Heart right ventricle (tissue), 16 donors: Measurements from ENCODE around the gene ANAPC4. TPM values are rescaled to one million over a fixed set of nuclear protein-coding genes. Genes with fewer than 3 reads are reported as not detected.

ENCODE experiments used
- ATAC-seq, 8 donors: fragments of 200-7000 bp; cut with Tn5 transposase; one replicate each; pipeline ENCODE4 v1.9.1; 2020; ENCODE audit warnings: mild to moderate bottlenecking in 8 of 8, moderate library complexity in 8 of 8, moderate number of reproducible peaks in 1 of 8
- DNase-seq, 2 donors: peaks; one replicate each; pipeline ENCODE4 v3.0.0-alpha.2; 2020
- H3K27ac ChIP-seq, 10 donors: fragments of 200-600 bp; sonication (generic) in 2 of 10; one replicate each; pipeline versions ENCODE4 v1.5.0 to v1.8.0; 2020 to 2022; ENCODE audit warnings: mild to moderate bottlenecking in 3 of 10
- H3K27me3 ChIP-seq, 7 donors: fragments of 200-600 bp; one replicate each; pipeline ENCODE4 v1.8.0; 2021 to 2022; ENCODE audit warnings: mild to moderate bottlenecking in 2 of 7
- H3K36me3 ChIP-seq, 9 donors: fragments of 200-600 bp; sonication (generic) in 1 of 9; one replicate each; pipeline versions ENCODE4 v1.5.0 to v1.8.0; 2020 to 2022; ENCODE audit warnings: mild to moderate bottlenecking in 2 of 9
- H3K4me1 ChIP-seq, 9 donors: fragments of 200-600 bp; sonication (generic) in 1 of 9; one replicate each; pipeline versions ENCODE4 v1.5.0 to v1.8.0; 2020 to 2022; ENCODE audit warnings: mild to moderate bottlenecking in 4 of 9
- H3K4me3 ChIP-seq, 10 donors: fragments of 200-600 bp; sonication (generic) in 2 of 10; one replicate each; pipeline versions ENCODE4 v1.5.0 to v1.8.0; 2020 to 2022; ENCODE audit warnings: mild to moderate bottlenecking in 7 of 10, moderate library complexity in 2 of 10
- H3K9me3 ChIP-seq, 11 donors: fragments of 200-600 bp in 10 of 11; sonication (generic) in 2 of 11; one replicate each; pipeline versions ENCODE4 v1.5.0 to v1.8.0; 2013 to 2022; ENCODE audit warnings: mild to moderate bottlenecking in 2 of 11, control low read depth in 1 of 11, moderate library complexity in 1 of 11
- WGBS, 2 donors: extraction: QIAGEN DNeasy Blood & Tissue Kit; methylation state at CpG; one replicate each; pipeline ENCODE4 v1.1.7; 2013; ENCODE audit warnings: inconsistent platforms in 1 of 2; 5-methylcytosine and 5-hydroxymethylcytosine counted together
- intact Hi-C, 10 donors: fragments of 100-400 bp; cut with DNase I; formaldehyde crosslinking; loops; one replicate each; pipeline versions ENCODE4 v1.11.1 to v1.14.2; 2022
- polyA plus RNA-seq, 2 donors: library from polyadenylated mRNA; stranded (reverse); fragments of 200-250 nt; gene quantifications; one replicate each; pipeline ENCODE4 v1.2.3, GENCODE V29; 2013
- total RNA-seq, 10 donors: library from RNA; stranded (reverse); fragmentation: NEBNext Ultra II Directional in 3 of 10; extraction: Animal tissue kit (Norgen Biotek cat#: 25700) in 3 of 10; gene quantifications; one replicate each; pipeline versions ENCODE4 v1.2.1 to v1.2.4, GENCODE V29; 2021 to 2023
- TF ChIP-seq, protein P1 (sequence below), 9 donors: fragments of 200-600 bp; sonication (generic) in 2 of 9; IDR thresholded peaks; one replicate each; pipeline versions ENCODE4 v1.5.0 to v1.8.0; 2021 to 2022; ENCODE audit warnings: antibody characterized with exemption in 9 of 9, mild to moderate bottlenecking in 5 of 9, moderate library complexity in 1 of 9
- donor health status: Arrhythmogenic right ventricular cardiomyopathy.
- donor health status: ischemic (EF 13 %, LVEDD 7.1; RV severe dilation, severe dysfunction).
- donor health status: healthy with polysubstance abuse.
- donor health status: DM: no; HTN: yes; CAD: no.
- donor health status: DM: no; HTN: no; CAD: no.
- donor health status: ischemic (EF 25% LVEDD 6.9; RV normal size, moderate dysfunction).
- donor health status: ischemic (EF 25% LVEDD 5.7; RV mildly dilated, moderate dysfunction).
- donor health status: healthy.
- donor health status: DM: yes; HTN: yes; CAD: no.
- donor health status: Ischemic cardiomyopathy.
- donor health status: ischemic (EF 35%, LVEDD 5.7; RV mildly dilated, moderate dysfunction).
- donor health status: nonischemic (EF 11% LVEDD 7.7; RV severe dilation, severe dysfunction).
- donor health status: DM: yes; HTN: yes; CAD: no.
- donor health status: PGD.
- donor health status: ischemic (EF 29% LVEDD 5.4; RV normal size, mild dysfunction).
- donor health status: nonischemic (EF 23%, LVEDD 6.1; RV moderate dilation, normal function).

ANAPC4 gene
- total and polyA plus RNA-seq, 12 donors = 8.2 to 26.7 (median 11.5) TPM

DNA sequence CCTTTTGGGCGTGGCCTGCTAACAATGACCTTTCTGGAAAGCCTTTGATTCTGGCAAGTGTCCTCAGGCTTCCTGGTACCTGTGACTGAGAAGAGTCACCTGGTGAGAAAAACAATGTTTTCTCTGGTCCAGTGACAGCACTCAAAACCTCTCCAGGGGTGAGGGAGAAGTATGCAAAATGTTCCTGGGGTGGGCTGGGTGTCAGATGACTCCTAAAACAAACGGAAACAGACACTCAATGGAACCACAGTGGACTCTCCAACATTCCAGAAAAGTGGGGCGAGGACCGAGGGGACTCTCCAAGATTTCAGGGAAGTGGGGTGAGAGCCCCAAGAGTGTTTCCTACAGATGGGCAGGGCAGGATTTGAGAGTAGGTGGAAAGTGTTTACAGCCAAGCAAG, 69.5 kb downstream of the ANAPC4 start:
- 72 to 79% methylated on average over 4 of the region's 4 CpGs for WGBS, 2 donors
- H3K9me3 ChIP-seq = no peaks in the 10 kb centered on the region
- ATAC-seq (no peak), DNase-seq (no peak)
- no peaks in the 10 kb centered on the region for H3K27me3 ChIP-seq
- no peaks in the 10 kb centered on the region for H3K36me3 ChIP-seq
- no peak overlapping the region for H3K27ac ChIP-seq
- no peaks in the 10 kb centered on the region for H3K4me1 ChIP-seq
- intact Hi-C loops = loop anchor here in 1 of 10 donors (10.0 kb wide), 1 partner anchor 968 kb away; no protein-coding TSS in a partner anchor
- H3K4me3 ChIP-seq = no peak overlapping the region
- TF ChIP-seq, protein P1, sequence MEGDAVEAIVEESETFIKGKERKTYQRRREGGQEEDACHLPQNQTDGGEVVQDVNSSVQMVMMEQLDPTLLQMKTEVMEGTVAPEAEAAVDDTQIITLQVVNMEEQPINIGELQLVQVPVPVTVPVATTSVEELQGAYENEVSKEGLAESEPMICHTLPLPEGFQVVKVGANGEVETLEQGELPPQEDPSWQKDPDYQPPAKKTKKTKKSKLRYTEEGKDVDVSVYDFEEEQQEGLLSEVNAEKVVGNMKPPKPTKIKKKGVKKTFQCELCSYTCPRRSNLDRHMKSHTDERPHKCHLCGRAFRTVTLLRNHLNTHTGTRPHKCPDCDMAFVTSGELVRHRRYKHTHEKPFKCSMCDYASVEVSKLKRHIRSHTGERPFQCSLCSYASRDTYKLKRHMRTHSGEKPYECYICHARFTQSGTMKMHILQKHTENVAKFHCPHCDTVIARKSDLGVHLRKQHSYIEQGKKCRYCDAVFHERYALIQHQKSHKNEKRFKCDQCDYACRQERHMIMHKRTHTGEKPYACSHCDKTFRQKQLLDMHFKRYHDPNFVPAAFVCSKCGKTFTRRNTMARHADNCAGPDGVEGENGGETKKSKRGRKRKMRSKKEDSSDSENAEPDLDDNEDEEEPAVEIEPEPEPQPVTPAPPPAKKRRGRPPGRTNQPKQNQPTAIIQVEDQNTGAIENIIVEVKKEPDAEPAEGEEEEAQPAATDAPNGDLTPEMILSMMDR (IDR thresholded peaks at IDR 0.05) = no peak

DNA sequence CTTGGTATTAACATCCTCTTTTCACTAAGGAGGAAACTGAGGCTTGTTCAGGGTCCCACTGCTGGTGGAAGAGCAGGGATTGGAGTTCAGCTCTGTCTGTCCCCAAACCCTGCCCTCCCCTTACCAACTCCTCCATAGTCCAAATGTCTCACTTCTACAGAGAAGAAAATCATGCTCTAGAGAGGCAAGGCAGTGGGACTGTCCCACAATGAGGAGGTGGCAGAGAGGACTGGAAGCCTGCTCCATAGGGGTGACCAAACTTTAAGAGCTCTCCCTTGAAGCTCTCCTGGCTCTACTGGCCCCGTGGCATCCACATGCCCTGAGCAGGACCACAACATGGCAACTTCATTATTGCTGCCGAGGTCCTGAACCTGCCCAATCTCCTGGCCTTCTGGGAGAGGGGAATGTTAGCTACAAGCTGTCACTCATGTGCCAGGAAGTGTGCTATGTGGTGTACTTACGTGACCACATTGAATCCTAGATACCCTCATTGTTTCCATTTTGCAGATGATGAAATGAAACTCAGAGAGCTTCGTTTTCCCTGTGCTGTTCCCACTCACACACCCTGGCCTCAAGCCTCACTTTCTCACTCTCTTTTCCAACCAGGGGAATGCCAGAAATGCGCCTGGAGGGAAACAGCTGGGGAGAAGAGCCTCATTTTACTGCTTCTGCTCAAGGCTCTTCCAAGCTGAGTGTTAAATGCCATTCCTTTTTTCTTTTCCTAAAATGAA, 71.5 kb downstream of the ANAPC4 start:
- H3K4me3 ChIP-seq = no peak overlapping the region
- ATAC-seq (peak in 3 of 8 donors; percentile 33 to 37 (median 34)), DNase-seq (no peak)
- no peaks in the 10 kb centered on the region for H3K36me3 ChIP-seq
- TF ChIP-seq, protein P1 (IDR thresholded peaks at IDR 0.05) = no peak
- H3K27me3 ChIP-seq = no peaks in the 10 kb centered on the region
- intact Hi-C loops = loop anchor here in 1 of 10 donors (10.0 kb wide), 1 partner anchor 966 kb away; no protein-coding TSS in a partner anchor
- no peaks in the 10 kb centered on the region for H3K4me1 ChIP-seq
- H3K9me3 ChIP-seq = no peaks in the 10 kb centered on the region
- 74 to 81% methylated on average over 5 of the region's 5 CpGs for WGBS, 2 donors
- H3K27ac ChIP-seq = no peak overlapping the region

DNA sequence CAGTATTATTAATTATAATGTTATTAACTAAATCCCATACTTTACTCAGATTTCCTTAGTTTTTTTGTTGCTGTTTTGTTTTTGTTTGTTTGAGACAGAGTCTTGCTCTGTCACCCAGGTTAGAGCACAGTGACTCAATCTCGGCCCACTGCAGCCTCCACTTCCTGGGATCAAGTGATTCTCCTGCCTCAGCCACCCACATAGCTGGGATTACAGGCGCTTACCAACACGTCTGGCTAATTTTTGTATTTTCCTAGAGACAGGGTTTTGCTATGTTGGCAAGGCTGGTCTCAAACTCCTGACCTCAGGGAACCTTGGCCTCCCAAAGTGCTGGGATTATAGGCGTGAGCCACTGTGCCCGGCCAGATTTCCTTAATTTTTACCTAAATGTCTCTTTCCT, 72.2 kb downstream of the ANAPC4 start:
- Histone ChIP-seq H3K27ac (no peak overlapping the region), H3K9me3 (no peaks in the 10 kb centered on the region), H3K27me3 (no peaks in the 10 kb centered on the region), H3K36me3 (no peaks in the 10 kb centered on the region), H3K4me1 (no peaks in the 10 kb centered on the region), H3K4me3 (no peak overlapping the region)
- ATAC-seq (no peak), DNase-seq (no peak)
- intact Hi-C loops = loop anchor here in 1 of 10 donors (10.0 kb wide), 1 partner anchor 966 kb away; no protein-coding TSS in a partner anchor
- 81 to 89% methylated on average over 5 of the region's 5 CpGs for WGBS, 2 donors
- TF ChIP-seq, protein P1 (IDR thresholded peaks at IDR 0.05) = no peak

DNA sequence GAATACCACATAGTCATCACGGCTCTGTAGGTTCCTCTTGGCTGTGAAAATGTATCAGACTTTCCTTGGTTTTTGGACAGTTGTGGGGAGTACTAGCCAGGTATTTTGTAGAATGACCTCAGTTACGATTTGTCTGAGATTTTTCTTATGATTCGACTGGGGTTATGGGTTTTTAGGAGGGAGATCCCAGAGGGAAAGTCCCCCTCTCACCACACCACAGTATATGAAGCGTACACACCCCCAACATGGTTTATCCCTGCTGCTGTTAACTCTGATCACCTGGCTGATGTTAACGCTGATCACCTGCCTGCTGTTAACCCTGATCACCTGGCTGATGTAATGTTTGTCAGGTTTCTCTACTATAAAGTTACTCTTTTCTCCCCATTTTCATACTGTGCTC, 72.6 kb downstream of the ANAPC4 start:
- no peak overlapping the region for H3K4me3 ChIP-seq
- ATAC-seq (no peak), DNase-seq (no peak)
- intact Hi-C loops = loop anchor here in 1 of 10 donors (10.0 kb wide), 1 partner anchor 965 kb away; no protein-coding TSS in a partner anchor
- 92 to 97% methylated on average over 5 of the region's 5 CpGs for WGBS, 2 donors
- TF ChIP-seq, protein P1 (IDR thresholded peaks at IDR 0.05) = no peak
- no peaks in the 10 kb centered on the region for H3K4me1 ChIP-seq
- H3K36me3 ChIP-seq = no peaks in the 10 kb centered on the region
- H3K27me3 ChIP-seq = no peaks in the 10 kb centered on the region
- no peaks in the 10 kb centered on the region for H3K9me3 ChIP-seq
- no peak overlapping the region for H3K27ac ChIP-seq
